Lower leg skin (tissue), 4 donors: Measurements from ENCODE around the gene CPSF7. TPM values are rescaled to one million over a fixed set of nuclear protein-coding genes. Genes with fewer than 3 reads are reported as not detected.

ENCODE experiments used
- DNase-seq, 2 donors: peaks; one replicate each; pipeline ENCODE4 v3.0.0-alpha.2; 2019; ENCODE audit warnings: low spot score in 2 of 2
- H3K4me3 ChIP-seq: fragments of 200-600 bp; sonication (generic); 2 replicates; pipeline ENCODE4 v1.5.1; 2017; ENCODE audit warnings: mild to moderate bottlenecking, low read depth; ENCODE audit not compliant: poor library complexity, severe bottlenecking
- POLR2A ChIP-seq, 2 donors: fragments of 450-650 bp; IDR thresholded peaks; one replicate each; pipeline ENCODE4 v1.6.1; 2016 to 2017; ENCODE audit warnings: antibody characterized with exemption in 2 of 2, mild to moderate bottlenecking in 1 of 2, moderate library complexity in 1 of 2
- WGBS, 2 donors: methylation state at CpG; one replicate each; pipeline ENCODE4 v1.1.5; 2018; 5-methylcytosine and 5-hydroxymethylcytosine counted together
- intact Hi-C: fragments of 100-400 bp; cut with DNase I; formaldehyde crosslinking; loops from one replicate; pipeline ENCODE4 v1.15.0; 2023; ENCODE audit warnings: low total_unique reads
- total RNA-seq, 4 donors: library from RNA; depleted of rRNA; stranded (reverse); fragments of >200 nt; gene quantifications; one replicate each; pipeline ENCODE4 v1.1.0, GENCODE V29; 2016
- TF ChIP-seq, protein P1 (sequence below), 3 donors: fragments of 450-650 bp; IDR thresholded peaks; one replicate each; pipeline ENCODE4 v1.5.1; 2016; ENCODE audit warnings: antibody characterized with exemption in 3 of 3, mild to moderate bottlenecking in 3 of 3, moderate library complexity in 2 of 3

Gene CPSF7
- total RNA-seq, 4 donors from 2014 or later = 47.1 to 58.2 (median 48.9) TPM

- H3K4me3 ChIP-seq = no peak overlapping the region
- no peak for TF ChIP-seq POLR2A (IDR thresholded peaks at IDR 0.05)
- TF ChIP-seq, protein P1, sequence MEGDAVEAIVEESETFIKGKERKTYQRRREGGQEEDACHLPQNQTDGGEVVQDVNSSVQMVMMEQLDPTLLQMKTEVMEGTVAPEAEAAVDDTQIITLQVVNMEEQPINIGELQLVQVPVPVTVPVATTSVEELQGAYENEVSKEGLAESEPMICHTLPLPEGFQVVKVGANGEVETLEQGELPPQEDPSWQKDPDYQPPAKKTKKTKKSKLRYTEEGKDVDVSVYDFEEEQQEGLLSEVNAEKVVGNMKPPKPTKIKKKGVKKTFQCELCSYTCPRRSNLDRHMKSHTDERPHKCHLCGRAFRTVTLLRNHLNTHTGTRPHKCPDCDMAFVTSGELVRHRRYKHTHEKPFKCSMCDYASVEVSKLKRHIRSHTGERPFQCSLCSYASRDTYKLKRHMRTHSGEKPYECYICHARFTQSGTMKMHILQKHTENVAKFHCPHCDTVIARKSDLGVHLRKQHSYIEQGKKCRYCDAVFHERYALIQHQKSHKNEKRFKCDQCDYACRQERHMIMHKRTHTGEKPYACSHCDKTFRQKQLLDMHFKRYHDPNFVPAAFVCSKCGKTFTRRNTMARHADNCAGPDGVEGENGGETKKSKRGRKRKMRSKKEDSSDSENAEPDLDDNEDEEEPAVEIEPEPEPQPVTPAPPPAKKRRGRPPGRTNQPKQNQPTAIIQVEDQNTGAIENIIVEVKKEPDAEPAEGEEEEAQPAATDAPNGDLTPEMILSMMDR (IDR thresholded peaks at IDR 0.05) = no peak
- 41 to 51% methylated on average over 5 of the region's 5 CpGs for WGBS, 2 donors
- peak in 1 of 2 donors; percentile 67 for DNase-seq
- intact Hi-C loops = no loop called here
Measured at GRCh38 chr11:61378713-61379313, 51.0 kb downstream of the CPSF7 start.

DNA sequence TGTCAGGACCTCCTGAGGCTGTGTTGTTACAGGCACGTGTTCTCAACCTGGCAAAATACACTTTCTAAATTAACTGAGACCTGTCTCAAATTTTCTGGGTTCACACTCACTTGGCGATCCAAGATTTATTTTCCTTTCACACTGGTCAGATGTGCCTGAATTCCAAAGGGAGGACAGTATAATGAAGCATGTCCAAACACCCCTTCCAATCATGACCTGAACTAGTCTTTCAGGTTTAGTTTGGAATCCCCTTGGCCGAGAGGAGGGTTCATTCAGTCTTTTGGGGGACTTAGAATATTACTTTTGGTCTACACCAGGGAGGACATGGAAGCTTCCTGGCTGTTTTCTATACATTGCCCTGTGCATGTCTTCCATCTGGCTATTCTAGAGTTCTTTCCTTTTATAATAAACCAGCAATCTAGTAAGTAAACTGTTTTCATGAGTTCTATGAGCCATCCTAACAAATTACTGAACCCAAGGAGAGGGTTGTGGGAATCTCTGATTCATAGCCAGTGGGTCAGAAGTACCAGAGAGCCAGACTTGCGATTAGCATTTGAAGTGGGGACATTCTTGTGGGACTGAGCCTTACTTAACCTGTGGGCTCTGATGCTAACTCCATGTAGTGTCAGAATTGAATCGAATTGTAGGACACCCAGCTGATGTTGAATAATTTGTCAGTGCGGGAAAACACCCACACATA lies 52.2 kb downstream of the CPSF7 start:
- DNase-seq = no peak
- TF ChIP-seq POLR2A (IDR thresholded peaks at IDR 0.05) = no peak
- TF ChIP-seq, protein P1 (IDR thresholded peaks at IDR 0.05) = no peak
- intact Hi-C loops = no loop called here
- 76 to 80% methylated on average over 6 of the region's 6 CpGs for WGBS, 2 donors
- H3K4me3 ChIP-seq = no peak overlapping the region

DNA sequence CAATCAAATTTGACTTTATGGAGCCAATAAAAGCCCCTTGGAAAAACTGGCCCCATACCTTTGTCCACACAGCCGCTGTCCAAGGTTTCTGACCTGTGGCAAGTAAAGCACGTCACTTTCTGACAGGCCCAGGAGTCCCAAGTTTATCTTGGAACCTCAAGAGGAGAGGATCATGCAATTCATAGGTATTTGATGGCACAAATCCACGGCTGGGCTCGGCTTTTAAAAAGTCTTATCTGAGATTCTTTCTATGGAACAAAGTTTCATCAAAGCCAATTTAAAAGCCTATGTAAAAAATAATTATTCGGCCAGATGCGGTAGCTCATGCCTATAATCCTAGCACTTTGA lies 54.0 kb downstream of the CPSF7 start:
- no peak for DNase-seq
- WGBS, 2 donors = 58 to 74% methylated on average over 6 of the region's 6 CpGs
- H3K4me3 ChIP-seq = no peak overlapping the region
- no peak for TF ChIP-seq POLR2A (IDR thresholded peaks at IDR 0.05)
- TF ChIP-seq, protein P1 (IDR thresholded peaks at IDR 0.05) = no peak
- intact Hi-C loops = no loop called here

- WGBS, 2 donors = 82 to 85% methylated on average over 8 of the region's 8 CpGs
- intact Hi-C loops = no loop called here
- TF ChIP-seq, protein P1 (IDR thresholded peaks at IDR 0.05) = no peak
- TF ChIP-seq POLR2A (IDR thresholded peaks at IDR 0.05) = no peak
- DNase-seq = no peak
- H3K4me3 ChIP-seq = no peak overlapping the region
Measured at GRCh38 chr11:61372659-61373420, 56.9 kb downstream of the CPSF7 start.

DNA sequence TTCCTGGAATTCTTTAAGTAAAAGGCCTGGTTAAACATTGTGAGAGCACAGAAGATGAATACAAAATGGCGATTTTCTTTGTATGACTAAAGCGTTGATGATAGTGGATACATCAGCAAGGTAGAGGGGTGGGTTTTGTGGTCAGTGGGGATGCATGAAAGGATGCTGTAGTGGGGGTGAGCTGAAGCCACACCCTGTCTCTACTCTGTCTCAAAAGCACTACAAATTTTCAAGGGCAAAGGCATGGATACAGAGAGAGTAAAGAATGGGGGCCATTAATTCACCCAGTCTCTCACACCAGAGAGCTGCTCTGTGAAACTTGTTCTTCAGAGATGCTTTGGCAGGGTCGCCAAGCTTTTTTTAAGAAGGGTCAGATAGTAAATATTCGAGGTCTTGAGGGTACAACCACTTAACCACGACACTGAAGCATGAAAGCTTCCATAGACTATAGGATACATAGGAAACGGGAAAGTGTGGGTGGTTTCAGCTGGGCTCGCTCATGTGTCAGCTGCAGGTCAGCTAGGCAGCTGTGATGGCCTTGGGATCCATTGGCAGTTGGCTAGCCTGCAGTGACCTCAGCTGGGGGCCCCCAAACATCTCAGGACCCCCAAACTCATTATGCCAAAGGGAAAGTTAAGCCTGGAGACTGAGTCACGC lies 59.3 kb downstream of the CPSF7 start:
- intact Hi-C loops = no loop called here
- no peak for DNase-seq
- WGBS, 2 donors = 81 to 88% methylated on average over 8 of the region's 8 CpGs
- H3K4me3 ChIP-seq = no peak overlapping the region
- no peak for TF ChIP-seq POLR2A (IDR thresholded peaks at IDR 0.05)
- TF ChIP-seq, protein P1 (IDR thresholded peaks at IDR 0.05) = no peak
